Pulmonary artery endothelial cell (primary cell): ENCODE data around the gene FKRP. TPM values are rescaled to one million over a fixed set of nuclear protein-coding genes. Genes with fewer than 3 reads are reported as not detected.
"Not testable (repeated sequence)": the region's sequence is repeated elsewhere in the genome, so short reads cannot be mapped to it uniquely, and the experiment has no call there.

Source experiments
- DNase-seq: peaks from one replicate; pipeline ENCODE4 v3.0.0-alpha.2; 2011; ENCODE audit warnings: low read depth, low spot score
- total RNA-seq: library from RNA; depleted of rRNA; stranded (reverse); fragments of >200 nt; gene quantifications from 2 replicates; pipeline ENCODE4 v1.2.3, GENCODE V29; 2014

The FKRP gene
- total RNA-seq, 1 donor from 2014 or later, result 15.4 TPM

DNA sequence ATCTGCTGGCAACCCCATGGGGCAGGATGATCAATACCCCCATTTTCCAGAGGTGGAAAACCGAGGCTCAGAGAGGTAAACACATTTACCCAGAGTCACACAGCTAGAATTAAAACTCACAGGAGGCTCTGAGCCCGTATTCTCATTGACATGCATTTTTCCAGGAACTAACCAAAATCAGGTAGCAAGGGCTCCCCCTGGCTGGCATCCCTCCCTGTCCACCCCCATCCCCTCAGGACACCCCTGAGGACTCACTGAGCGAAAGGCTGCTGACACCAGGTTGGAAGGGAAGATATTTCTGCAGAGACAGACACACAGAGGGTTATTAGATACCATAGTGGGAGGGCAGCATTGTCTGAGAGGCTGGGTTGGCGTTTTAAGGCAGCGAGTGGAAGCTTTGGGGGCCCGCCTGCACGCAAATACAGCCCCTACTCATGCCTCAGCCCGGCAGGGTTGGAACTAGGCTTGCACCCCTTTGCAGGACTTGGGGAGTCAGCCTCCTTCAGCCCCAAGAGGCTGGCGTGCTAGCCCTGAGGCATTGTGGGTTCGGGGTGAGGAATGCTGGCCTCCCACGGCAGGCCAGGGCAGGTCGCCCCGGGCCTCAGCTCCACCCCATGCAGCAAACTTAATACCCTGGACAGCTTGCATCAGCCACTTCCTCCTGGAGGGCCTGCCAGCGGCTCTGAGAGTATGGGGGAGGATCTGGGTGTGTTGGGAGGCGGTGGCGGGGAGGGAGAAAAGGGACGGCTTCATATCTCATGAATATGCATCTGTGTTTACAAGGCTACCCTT lies 38.6 kb downstream of the FKRP start:
- no peak for DNase-seq

DNA sequence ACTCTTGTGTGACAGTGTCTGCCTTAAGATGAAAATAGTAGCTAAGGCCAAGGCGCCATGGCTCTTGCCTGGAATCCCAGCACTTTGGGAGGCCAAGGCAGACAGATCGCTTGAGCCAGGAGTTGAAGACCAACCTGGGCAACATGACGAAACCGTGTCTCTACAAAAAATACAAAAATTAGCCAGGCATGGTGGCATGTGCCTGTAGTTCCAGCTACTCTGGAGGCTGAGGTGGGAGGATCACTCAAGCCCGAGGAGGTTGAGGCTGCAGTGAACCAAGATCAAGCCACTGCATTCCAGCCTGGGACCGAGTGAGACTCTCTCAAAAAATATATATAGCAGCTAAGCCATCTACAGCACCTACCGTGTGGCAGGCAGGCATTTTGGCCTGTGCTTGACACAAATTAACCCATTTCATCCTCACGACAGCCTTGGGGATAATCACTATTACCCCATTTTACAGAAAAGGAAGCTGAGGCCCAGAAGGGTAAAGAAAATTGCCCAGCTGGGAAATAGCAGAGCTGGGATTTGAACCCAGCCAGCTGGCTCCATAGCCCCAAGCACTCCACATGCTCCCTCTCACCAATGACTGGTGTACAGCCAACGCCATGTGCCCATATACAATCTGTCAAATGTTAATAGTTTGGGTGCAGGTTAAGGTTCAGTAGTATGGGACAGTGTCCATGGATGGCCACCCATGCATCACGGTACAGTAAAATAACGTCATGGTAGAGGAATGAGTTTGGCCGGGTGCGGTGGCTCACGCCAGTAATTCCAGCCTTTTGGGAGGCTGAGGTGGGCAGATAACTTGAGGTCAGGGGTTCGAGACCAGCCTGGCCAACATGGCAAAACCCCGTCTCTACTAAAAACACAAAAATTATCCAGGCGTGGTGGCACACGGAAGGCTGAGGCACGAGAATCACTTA lies 39.5 kb downstream of the FKRP start:
- DNase-seq, result no peak

DNA sequence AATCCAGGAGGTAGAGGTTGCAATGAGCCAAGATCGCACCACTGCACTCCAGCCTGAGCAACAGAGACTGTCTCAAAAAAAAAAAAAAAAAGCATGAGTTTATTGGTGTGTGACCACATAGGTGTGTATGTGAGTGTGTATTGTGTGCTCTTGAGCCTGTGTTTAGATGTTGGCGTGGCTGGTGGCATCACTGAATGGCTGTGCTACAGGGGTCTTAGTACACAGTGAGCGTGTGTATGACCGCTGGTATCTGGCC lies 40.1 kb downstream of the FKRP start:
- no peak for DNase-seq

DNA sequence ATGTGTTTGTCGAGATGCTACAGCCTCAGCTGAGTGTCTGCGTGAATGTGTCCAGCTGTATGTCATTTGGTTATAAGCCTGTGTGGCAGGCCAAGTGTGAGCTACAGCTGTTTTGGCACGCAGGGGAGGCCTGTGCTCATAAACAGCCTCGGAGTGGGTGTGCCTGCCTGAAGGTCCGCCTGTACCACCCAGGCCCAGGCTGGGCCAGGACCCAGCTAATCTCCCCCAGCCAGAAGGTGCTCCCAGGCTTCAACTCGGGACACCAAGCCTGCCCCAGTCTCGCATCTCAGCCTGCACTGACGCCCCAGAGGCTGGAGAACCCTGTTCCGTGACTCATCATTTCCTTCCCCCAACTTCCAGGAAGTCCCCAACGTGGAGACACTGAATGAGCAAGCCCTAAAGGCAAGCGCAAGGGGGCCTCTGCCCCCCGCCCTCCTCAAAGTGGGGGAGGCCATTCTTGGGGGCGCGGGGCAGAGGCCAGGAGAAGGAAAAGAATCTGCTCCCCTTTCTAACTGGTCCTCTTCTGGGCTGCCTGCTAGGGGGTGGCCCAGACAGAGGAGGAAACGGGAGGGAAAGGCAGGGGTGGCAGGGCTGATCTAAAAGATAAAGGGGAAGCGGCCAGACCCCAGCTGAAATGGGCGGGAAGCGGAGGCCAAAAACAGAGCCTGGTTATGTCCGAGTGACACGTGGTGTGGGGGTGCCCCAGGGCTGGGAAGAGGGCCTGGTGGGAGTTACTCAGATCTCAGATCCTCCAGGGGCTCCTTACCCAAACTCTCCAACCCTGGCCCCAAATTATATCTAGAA lies 40.6 kb downstream of the FKRP start:
- DNase-seq, result no peak

DNA sequence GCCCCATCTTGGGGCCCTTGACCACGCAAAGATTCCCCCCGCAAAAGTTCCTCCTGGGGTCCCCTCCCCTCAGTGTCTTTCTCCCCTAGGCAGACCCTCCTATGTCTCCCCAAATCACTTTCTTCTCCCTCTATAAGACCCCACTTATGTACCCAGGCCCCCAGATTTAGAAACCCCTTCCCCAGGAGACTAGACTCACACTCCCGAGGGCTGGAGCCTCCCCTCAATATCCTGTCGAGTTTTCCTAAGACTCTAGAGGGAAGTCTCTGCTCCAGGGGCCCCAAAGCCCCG lies 41.1 kb downstream of the FKRP start:
- DNase-seq, result no peak

DNA sequence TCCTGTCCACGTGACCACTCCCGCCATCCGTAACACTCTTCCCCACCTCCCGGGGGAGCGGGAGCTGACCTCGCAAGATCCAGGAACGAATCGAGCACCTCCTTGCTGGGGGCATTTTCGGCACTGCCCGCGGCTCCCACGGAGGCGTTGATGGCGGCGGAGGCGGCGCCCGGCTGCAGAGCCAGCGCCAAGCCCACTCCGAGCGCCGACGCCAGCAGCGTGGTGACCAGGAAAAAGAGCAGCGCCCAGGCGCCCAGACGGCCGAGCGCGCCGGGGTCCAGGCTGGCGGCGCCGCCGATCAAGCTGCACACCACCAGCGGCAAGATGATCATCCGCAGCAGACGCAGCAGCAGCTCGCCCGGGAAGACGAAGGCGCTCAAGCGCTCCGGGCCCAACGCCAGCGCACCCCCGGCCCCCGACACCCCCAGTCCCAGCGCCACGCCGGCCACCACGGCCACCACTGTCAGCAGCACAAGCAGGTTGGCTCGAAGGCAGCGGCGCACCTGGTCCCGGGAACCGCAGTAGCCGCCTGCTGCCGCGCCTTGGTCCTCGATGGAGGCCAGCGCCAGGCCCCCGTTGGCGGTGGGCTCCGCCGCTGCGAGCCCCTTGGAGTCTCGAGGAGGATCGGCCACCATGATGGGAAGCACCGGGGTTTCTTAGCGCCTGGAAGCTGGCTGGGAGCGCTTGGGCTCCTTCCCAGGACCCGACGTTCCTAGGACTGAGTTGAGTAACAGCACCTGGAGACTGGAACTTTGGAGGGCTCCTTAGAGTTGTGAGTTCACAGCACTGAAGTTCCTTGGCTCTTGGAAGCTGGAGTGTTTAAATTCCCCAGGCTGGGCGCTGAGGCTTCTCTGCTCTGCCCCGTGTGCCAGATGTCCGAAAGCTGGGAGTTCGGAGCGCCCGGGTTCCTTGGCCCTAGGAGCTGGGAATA lies 41.7 kb downstream of the FKRP start:
- DNase-seq, result no peak

DNA sequence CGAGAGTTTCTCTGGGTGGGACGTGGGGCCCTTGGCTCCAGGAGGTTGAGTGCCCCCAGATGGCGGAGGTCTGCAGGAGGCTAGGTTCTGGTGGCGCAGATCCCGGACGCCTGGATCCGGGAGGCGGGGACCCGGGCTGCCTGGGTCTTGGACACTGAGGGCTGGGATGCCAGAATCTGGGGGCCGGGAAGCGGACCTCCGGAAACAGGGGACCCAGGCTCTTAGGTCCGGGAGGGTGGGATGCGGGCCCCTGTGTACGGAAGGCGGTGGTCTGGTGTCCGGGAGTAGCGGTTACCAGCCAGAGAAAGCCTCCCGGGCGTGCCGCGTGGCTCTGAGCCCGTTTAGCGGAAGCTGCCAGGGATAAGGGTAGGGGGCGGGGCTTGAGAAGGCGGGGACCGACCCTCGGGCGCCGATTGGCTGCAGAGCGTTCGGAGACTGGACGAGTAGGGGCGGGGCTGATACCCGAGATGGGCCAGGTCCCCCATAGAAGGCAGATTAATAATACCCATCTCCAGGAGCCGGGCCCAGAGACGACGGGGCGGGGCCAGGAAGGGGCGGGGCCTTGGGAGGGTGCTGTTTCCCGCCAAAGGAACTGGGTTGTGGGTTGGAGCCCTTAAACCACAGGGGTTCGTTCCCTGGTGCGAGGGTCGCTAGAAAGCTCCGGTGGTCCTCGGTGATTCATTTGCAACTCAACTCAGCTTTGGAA lies 42.6 kb downstream of the FKRP start, which contains the start of gene SLC1A5:
Gene SLC1A5 (minus strand): TSS at position 333 of the 706 bp plus-strand sequence. CDS start 629 bp downstream, outside the sequence.
- peak; percentile 82 for DNase-seq

DNA sequence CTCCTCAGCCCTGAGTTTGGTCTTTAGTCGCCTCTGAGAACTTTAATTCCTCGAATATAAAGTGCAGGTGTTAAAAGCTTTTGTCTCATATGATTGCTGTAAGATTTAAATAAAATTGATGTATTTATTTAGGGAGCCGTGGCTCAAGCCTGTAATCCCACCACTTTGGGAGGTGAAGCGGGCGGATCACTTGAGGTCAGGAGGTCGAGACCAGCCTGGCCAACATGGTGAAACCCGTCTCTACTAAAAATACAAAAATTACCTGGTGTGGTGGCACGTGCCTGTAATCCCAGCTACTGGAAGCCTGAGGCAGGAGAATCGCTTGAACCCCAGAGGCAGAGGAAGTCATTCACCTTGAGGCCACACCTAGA lies 43.1 kb downstream of the FKRP start:
- no peak for DNase-seq

DNA sequence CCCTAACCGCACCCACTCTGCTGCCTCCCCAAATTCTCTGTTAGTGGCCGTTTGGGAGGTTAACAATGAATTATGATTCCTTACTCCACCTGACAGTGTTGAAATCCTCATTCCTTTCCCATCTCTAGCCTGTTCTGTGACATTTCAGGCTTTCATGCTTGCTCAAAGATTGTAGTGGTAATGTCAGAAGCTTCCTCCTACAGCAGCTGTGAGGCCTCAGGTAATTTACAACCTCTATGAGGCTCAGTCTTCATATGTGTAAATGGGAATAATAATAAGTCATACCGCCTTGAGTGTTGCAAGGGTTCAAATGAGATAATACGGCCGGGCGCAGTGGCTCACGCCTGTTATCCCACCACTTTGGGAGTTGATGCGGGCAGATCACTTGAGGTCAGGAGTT lies 43.5 kb downstream of the FKRP start:
- no peak for DNase-seq

DNA sequence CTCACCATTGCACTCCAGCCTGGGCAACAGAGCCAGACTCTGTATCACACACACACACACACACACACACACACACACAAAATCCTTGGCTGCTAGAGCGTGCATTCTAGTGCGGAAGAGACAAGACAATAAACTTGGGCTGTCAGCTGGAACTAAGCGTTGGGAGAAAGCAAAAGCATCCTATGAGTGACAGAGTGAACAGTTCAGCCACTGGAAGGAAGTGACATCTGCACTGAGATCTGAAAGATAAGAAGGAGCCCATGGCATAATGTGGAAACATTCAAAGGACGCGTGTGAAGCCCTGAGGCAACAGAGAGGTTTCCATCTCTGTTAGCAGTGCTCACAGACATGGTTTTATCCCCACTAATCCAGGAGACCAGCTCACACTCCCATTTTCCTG lies 46.1 kb downstream of the FKRP start:
- no peak for DNase-seq

DNA sequence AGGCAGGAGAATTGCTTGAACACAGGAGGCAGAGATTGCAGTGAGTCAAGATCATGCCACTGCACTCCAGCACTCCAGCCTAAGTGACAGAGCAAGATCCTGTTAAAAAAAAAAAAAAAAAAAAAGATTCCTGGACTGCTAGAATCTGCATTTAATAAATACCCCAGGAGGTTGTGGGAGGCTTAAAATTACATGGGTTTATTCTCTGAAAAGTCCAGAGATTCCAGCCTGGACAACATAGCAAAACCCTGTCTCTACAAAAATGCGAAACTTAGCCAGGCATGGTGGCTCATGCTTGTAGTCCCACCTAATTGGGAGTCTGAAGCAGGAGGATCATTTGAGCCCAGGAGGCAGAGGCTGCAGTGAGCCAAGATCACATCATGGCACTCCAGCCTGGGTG lies 52.0 kb downstream of the FKRP start:
- no peak for DNase-seq

DNA sequence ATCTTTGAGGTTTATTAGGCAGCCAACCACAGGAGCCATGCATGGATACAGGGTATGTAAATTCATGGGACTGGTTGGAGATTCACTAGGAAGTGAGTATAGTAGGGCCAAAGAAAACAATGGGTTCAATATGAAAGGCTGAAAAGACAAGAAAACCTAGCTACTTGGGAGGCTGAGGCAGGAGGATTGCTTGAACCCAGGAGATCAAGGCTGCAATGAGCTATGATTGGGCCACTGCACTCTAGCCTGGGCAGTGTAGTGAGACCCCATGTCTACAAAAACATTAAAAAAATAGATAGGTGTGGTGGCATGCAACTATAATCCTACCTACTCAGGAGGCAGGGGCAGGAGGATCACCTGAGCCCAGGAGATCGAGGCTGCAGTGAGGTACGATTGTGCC lies 52.9 kb downstream of the FKRP start:
- DNase-seq, result no peak

DNA sequence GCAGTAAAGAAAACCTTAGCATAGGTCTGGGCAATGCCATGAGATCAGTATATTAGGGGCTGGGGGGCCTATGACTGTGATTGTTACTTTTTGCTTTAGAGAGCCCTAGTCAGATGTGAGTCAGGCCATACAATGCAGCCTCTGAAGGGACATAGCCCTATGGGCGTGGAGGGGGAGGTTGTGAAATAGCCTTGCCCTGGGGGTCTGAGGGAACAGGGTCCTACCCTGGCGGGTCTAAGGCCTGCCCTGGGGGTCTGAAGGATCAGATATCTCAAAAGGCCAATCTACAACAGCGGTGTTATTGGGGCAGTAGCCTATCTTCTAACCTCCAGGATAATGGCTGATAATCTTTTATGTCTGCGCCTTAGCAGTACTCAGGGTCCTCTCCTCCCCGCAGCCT lies 56.3 kb downstream of the FKRP start:
- no peak for DNase-seq

DNA sequence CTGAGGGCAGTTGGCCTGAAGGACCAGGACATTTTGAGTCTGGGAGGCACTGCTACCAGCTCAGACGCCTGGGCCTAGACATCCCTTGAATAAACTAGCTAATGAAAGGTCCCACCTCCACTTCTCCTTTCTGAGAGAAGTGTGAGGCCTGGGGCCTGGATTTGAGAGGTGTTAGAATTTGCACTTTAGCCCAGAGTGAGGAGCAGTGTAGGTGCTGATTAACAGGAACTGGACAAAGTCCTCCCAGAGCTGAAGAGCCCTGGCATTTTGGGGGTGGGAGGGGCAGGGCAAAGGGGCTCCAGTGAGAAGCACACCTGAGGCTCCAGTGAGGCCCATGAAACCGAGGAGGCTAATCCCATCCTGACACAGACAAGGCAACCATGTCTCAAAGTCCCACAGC lies 57.7 kb downstream of the FKRP start:
- no peak for DNase-seq

DNA sequence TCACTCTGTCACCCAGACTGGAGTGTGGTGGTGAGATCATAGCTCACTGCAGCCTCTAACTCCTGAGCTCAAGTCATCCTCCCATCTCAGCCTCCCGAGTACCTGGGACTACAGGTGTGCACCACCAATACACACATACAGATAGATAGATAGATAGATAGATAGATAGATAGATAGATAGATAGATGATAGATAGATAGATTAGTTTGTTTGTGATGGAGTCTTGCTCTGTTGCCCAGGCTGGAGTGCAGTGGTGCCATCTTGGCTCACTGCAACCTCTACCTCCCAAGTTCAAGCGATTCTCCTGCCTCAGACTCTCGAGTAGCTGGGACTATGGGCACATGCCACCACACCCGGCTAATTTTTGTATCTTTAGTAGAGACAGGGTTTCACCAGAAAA lies 58.6 kb downstream of the FKRP start:
- not testable (repeated sequence) for DNase-seq

DNA sequence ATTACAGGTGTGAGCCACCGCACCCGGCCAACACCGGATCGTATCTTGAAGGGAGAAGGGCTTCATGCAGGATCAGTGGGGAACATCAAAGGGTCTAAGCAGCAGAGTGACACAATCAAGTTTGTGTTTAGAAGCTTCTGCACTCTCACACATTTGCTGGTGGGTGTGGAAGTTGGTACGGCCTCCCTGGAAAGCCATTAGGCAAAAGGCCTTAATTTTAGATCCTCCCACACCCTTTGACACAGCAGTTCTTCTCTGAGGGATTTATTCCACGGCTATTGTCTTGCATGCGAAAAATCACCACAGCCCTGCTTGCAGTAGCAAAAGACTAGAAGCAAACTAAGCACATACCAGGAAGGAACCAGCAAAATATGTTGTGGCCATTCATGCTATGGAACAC lies 60.8 kb downstream of the FKRP start:
- DNase-seq, result no peak
